Measurements from ENCODE around the gene SP140.
A peak's percentile ranks its signal among the peaks of the same experiment; 100 is the strongest.
"Not testable (repeated sequence)": the region's sequence is repeated elsewhere in the genome, so short reads cannot be mapped to it uniquely, and the experiment has no call there.

Gene SP140

DNA sequence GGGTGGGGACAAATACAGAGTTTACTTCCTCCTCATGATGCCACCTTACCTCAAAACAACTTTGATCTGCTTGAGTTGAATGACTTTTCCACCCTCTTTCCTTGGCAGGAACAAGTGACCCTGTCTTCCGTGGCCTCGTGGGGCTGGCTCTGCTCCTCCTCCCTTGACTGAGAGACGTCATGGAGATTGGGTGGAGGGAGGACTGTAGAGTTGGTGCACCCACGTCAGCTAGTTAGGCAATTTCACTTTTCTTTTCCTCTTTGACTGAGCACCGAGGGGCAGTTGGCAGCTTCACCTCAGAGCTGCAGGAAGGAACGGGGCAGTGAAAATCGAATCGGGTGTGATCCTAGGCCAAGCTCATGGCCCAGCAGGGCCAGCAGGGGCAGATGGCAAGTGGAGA lies at the start of gene SP140:
SP140 (plus strand) TSS at position 251 of the 400 bp plus-strand sequence; CDS start at position 360, 109 bp downstream.
- DNase-seq = peak; percentile 77

DNA sequence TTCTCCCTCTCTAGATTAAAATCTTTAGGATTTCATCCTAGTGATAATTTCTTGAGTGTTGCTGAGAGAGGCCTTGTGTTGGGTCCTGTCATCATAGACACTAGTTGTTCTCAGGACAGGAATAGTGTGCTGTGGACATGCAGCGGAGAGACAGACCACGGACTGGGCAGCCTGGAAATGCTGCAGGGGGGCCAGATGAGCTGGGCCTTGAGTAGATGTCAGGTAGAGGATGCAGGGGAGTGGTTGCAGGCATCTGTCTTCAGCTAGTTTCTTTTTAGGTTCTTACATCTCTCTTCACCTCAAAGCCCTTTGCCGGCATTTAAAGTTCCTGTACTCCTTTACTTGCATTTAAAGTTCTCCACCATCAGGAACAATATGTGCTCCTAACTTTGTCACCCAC lies 48.5 kb upstream of the SP140 start:
- no peak for DNase-seq

DNA sequence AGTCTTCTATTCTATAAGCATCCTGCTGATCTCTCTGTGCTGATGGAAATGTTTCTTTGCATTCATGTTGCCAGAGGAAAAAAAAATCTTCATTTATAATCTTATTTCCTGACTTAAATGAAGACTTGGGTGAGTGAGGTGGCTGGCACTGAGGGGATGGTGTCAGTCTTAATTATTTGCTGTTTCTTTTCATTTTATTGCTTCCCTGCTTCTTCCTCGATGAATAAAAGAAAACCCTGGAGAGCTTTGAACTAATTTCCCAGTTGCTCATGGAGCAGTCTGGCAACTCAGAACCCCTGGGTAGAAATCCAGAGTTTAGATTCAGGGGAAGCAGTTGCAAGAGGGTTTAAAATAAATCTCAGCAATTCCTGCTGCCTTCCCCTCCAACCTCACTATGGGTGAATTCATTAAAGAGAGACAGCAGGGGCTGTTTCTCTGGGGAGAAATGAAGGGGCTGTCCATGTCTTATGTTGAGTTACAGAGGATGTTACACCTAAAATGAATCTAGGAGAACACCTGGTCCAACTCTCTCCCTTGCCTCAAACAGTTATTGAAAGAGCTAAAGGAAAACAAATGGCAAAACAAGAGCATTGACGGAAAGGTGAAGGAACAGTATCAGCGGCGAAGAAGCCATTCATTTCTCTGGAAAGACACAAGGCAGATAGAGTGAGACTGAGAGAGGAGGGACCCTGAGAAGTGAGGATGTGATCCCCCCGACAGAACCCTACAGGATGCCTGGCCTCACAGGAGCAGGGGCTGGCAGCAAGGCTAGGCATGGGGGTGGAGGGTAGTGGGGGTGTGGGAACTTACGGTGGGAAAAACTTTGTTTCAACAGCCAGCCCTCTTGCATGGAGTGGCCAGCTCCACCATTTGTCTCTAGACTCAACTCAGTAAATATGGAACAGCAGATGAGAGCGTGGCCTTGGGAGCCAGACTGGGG lies 46.7 kb upstream of the SP140 start:
- no peak for DNase-seq

DNA sequence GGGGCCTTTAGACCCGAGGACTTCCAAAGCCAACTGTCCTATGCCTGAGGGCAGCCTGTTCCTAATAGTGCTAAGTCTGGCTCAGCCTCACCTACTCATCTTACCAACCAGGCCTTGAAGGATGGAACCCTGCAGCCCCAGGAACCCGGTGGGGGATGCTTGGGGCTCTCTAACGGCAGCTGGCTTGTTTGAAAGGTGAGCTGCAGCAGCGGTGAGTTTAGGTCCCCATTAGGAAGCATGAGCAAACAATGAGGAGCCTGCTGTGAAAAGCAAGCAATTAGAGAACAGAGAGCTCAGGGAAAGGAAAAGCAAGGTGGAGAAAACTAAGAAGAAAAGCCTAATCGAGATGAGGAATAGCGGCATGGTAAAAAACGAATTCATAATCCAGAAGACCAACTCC lies 45.6 kb upstream of the SP140 start:
- no peak for DNase-seq

DNA sequence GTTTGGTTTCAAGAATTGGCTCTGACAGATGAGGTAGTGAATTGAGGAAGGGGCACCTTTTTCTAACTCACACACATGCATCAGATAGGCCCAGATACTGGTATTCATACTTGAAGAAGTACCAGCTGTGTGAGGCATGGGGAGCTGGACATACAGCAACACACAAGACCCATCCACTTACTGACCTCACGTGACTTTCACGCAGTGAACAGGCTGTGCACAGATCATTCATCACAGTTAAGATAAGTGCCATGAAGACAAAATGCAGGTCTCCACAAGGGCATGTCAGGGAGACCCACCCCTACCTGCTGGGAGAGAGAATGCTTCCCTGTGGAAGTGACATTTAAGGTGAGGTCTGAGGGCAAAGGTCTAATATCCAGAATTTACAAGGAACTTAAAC lies 44.3 kb upstream of the SP140 start:
- DNase-seq = no peak

DNA sequence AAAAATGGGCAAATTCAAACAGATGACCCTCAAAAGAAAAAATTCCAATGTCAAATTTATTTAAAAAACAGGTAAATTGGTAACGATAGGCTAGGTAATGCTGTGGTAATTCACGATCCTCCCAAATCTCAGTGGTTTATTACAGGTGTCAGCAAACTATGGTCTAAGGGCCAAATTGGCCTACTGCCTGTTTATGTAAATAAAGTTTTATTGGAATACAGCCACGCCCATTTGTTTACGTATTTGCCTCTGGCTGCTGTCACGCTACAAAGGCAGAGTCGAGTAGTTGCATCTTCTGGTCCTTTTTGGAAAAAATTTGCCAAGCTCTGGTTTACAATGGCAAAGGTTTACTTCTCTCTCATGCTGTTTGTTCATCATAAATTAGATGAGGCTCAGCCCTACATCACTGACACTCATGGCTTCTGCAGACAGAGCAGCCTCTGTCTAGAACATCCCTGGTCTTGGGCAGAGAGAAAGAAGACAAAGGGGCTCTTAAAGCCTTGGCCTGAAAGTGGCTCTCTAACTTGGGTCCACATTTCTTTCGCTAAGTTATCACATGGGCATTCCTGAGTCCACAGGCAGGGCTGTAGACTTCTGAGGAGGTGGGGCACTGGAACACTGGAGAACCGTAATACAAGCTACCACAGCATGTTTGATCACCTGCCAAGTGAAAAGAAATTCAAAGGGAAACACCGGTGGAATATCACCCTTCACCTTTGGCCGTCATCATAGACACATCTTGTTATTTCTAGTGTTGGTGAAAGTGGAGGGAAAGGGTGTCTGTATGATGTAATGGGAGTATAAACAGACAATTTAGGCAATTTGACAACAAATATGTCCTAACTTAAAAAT lies 40.6 kb upstream of the SP140 start:
- no peak for DNase-seq

DNA sequence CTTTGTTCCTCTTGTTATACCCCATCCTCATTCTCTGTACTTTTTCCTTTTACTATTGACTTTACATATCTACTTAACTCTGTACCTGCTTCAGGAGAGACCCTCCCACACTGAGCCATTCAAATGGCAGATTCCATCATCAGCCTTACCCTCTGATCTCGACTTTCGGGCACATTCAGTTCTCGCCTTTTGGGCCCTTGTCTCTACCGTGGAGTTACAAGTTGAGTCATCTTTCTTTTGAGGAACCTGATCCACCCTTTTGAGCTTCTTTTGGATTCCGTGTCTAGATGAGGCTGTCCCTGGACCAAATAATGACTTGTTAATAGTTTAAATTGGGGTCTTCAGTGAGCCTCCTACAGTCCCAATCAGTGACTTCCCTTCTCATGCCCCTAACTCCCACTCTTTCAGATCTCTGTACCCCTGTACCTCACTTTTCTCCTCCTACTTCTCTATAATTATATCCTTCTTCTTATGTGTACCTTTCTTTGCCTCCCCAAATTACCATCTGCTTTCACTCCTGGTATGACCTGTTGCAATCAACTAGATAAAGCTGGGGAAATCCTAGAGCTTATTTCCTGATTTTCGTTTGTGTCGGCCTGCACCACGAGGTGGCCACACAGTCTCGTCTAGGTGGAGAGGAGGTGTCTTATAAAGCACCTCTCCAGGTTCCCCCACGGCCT lies 23.0 kb upstream of the SP140 start:
- DNase-seq = peak; percentile 20

DNA sequence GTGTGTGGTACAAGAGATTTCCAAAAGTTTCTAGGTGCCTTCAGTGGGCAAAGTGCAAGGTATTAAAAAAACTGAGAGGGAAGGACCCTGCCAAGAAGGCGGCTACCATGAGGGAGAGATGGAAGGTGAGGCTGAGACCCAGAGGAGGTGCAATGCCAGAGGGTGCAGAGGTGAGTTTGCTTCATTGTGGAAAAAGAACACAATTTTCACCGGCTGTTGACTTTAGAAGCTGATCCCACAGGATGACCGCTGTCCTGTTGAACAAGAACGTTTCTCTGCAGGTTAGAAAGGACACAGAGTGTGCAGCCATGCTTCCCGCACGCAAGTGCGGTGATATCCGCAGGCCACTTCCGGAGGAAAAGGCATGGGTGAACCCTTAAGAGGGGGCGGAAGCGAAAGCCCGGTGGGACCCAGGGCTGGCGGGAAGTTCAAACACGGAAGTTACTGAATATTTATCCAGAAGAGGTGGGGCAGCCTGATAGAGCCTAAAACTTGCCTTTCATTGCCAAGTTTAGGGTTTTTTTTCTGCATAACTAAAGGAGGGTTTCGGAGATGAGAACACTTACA lies 22.3 kb upstream of the SP140 start:
- no peak for DNase-seq

DNA sequence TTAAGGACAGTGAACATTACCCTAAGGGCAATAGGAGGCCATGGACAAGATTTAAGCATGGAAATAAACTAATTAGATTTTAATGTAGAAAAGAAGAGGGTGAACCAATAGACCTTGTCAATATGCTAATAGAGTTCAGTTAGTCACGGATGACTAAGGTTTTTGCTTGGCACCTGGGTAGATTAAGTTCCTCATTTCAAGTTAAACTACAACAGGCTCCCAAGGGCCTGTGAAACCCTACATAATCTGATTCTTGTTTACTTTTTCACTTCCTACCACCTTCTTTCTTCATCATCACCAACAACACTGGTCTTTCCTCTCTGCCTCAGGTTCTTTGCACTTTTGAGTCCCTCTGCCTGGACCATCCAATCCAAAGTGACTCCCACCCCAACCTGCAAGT lies 20.5 kb upstream of the SP140 start:
- DNase-seq = no peak

DNA sequence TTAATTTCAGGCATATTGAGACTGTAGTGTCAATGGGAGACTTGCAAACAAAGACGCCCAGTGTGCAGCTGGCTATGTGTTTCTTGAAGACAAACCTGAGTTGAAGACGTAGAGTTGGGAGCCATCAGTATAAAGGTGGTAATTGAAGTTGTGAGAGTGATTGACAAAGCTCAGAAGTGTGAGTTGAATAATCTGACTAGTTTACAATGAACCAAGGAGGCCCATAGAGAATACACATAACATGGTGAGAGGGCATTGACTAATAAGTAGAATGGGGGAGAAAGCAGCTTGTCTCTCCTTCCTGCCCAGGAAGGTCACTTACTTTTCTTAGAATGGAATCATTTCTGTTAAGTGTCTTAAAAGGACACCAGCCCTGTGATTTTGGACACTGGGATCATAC lies 19.8 kb upstream of the SP140 start:
- DNase-seq = no peak

DNA sequence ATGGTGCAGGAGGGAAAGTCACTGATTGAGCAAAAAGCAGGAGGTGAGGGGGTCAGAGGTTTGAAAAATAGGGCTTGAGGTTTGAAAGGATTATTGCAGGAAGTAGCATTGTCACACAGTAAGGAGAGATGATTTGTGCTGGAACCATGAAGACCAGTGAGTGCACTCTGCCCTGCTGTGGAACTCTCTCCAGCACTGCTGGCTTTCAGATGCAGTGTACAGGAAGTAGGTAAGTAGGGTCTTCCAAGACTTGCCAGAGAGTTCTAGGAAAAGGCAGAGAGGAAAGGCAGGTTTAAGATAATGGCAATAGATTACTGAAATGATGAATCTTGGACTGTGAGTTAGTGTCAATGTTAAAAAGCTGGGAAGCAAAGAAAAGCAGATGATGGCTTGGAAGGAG lies 17.0 kb upstream of the SP140 start:
- DNase-seq = no peak

DNA sequence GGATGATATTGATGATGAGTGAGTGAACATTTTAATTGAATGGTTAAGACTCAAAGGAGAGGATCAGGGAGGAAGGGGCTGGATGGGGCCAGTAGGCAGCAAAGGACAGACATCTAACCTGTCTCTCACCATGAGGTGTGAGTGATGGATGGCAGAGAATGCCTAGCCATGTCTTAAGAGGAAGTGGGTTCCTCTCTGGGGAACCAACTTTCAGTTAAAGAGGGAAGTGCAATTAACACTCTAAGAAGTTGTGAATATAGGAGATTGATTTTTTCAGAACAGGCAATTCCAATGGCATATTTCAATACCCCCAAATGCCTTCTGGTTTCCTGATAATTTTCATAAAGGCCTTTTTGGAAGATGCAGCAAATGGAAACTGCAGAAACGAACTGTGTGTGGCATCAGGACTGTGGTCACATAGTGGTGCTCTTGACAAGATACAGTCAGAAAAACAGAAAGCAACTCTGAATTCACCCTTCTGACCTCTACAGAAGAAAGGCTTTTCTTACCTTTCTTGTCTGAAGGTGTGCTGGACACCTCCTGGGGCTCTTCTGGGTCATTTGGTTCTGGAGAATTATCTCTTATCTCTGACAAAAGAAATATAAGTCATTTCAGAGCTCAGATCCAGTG lies 16.0 kb upstream of the SP140 start:
- no peak for DNase-seq

DNA sequence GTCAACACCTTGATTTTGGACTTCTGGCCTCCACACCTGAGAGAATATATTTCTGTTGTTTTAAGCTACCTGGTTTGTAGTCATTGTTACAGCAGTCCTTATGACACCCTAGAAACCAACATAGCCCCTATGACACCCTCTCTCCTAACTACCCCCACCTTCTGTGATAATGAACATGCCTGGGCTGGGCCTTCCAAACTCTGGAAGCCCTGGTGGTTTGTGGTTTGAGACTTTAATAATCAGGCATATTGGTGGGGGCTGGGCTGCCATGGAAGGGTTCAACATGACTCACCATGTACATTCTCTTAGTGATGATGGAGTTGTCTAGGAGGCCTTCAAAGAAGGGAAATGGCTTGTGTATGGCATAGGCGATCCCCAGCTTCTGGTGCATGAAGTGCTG lies 9.0 kb upstream of the SP140 start:
- DNase-seq = no peak

DNA sequence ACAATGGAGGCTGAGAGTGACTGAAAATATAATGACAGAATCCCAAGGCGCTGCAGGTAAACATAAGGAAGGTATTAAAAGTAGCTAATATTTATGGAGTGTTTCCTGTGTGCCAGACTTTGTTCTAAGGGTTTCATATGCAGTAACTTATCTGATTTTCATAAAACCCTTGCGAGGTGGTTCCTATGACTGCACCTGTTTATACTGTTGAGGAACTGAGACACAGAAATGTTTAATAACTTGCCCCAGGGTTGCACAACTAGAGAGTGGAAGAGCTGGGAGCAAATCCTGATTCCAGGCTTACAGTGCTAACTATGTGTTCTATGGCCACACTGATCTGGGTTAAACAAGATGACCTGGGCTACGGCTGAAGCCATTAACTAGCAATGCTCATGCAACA lies 8.1 kb upstream of the SP140 start:
- DNase-seq = no peak

DNA sequence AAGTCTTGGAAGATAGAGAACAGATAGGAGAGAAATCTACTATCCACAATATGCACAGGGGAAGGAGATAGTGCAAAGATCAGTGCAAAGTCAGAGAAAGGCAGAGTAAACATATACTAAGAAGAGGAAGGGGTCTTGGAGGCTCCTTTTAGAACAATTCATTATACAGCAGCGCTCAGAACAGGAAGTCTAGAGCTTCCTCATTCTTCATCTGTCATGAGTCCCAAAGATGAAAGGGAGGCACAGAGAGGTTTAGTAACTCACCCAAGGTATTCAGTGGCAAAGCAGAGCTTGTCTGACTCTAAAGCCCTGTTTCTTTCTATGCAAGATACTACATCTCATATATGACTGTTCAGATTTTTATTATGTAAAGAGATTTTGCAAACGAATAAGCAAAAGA lies 7.1 kb upstream of the SP140 start:
- DNase-seq = no peak

DNA sequence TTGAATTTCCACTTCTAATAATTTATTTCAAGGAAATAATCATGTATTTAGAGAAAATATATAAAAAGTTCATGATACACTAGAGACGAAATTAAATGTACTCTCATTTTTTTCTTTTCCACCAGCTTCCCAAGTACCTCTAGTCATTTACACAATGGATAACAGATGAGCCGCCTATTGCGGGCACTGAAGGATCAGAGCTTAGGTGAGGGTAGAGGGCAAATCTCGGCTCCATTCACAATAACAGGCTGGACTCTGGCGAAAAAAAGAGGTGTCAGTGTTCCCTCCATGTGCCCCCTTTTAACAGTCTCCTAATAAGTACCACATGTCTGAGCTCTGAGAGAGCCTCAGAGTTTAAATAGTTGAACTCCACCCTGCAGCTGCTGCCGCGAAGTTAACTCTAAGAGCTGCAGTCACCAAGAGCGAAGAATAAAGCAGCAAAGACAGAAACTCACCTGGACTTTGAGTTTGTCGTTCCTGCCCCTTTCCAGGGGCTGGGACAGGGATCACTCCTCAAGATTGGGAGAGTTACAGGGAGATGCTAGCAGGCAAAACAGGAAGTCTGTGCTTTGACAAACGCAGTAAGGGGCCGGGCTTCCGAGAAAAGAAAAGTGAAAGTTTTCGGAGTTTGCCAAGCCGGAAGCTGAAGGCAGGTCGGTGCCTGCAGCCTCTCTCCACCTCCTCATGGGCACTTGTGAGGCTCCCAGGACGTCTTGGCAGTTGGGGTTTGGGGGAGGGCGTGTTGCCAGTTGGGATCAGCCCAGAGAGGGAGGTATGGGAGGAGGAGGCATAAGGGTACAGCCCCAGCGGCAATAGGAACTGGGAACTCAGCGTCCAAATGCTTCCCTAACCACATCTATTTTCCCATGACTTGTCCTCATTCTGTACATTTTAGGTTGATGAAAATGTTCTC lies 5.9 kb upstream of the SP140 start, which contains the start of gene SP110:
SP110 (minus strand) TSS at position 566 of the 913 bp plus-strand sequence. CDS start 3,057 bp downstream, outside the sequence.
- peak; percentile 61 for DNase-seq

DNA sequence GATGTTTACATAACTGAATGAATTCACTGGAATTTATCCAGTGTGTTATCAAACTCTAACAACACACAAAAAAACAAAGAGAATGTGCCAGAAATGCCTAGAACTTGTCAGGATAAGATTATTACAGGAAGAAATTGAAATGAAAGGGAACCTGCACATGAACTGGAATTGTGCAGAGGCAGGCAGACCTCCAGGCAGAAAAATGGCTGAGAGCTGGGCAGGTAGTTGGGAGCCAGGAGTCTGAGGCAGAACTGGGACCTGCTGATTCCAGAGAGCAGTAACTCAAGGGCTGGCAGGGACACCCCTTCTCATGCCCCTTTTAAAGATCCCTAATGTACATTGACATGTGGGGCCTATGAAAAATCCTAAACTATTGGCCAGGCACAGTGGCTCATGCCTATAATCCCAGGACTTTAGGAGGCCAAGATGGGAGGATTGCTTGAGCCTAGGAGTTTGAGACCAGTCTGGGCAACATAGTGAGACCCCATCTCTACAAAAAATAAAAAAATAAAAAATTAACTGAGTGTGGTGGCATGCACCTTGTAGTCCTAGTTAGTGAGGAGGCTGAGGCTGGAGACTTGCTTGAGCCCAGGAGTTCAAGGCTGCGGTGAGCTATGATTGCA lies 5.1 kb upstream of the SP140 start:
- no peak for DNase-seq

DNA sequence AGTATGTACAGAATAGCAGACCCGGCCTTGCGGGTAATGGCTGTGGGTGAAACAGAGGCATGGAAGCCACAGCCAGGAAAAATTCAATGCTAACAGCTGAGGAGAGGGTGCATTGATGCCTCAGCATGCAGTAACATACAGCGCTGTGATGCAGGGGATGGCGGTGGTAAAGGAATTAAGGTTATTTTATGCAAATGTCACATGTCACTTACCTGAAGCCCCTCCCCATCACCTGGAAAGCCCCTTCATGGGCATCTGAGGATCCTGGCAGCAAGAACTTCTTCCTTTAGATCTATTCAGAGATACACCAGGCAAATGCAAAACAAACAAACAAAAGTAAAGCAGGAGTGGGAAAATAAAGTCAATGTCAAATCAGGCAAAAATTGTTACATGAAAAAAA lies 4.0 kb upstream of the SP140 start:
- no peak for DNase-seq

DNA sequence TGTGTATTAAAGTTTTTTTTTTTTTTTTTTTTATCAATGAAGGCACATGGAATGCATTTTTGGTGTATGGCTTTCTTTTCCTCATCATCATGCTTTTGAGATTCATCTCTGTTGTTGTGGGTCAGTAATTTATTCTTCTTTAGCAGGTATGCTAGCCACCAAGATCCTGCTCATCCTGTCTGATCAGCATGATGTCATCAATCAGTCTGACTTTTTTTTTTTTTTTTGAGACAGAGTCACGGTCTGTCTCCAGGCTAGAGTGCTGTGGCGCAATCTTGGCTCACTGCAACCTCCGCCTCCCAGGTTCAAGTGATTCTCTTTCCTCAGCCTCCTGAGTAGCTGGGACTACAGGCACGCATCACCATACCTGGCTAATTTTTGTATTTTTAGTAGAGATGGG lies 2.7 kb upstream of the SP140 start:
- not testable (repeated sequence) for DNase-seq

DNA sequence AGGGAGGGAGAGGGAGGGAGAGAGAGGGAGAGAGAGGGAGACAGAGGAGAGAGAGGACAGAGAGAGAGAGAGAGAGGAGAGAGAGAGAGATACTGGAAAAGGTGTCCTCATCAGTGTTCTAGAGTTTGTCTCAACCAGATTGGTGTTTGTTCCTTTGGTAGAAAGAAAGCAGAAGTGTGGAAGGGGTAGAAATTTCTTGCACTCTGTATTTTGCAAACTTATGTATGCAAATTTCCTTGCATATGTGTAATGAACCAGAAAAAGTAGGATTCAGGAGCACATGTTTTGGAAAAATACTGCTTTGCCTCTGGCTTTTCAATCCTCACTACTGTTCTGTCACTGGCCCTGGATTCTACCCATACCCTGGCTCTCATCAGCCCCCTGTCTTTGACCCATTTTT lies 1.1 kb upstream of the SP140 start:
- no peak for DNase-seq

DNA sequence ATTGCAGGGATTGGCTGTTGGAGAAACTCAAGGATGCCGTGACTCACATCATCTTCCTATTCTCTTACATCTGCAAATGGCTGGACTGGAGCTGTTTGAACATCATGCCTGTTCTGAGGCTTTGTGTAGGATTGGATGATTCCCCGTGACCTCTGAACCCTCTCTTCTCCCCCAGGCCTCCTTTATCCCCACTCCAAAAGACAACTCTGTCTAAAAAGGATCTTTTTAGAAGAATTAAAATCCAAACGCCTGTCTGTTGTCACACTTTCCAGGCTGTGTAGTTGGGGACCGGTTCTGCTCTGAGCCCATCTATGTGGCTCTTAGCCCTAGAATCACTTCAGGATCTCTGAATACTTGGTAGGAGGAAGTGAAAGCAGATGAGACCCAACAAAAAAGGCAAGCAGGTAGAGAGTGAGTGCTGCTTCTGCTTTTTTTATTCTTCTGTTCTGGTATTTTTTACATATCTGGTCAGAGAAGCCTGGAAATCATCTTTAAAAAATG lies 565 bp downstream of the SP140 start:
- DNase-seq = peak; percentile 15
